HG02981 (cell line): Measurements from ENCODE around the gene NEK1.

Source experiments
- ATAC-seq: cut with Tn5 transposase; IDR thresholded peaks from one replicate; pipeline ENCODE4 v1.9.1; 2021; ENCODE audit warnings: mild to moderate bottlenecking, moderate library complexity; ENCODE audit not compliant: unreplicated experiment

Gene NEK1

DNA sequence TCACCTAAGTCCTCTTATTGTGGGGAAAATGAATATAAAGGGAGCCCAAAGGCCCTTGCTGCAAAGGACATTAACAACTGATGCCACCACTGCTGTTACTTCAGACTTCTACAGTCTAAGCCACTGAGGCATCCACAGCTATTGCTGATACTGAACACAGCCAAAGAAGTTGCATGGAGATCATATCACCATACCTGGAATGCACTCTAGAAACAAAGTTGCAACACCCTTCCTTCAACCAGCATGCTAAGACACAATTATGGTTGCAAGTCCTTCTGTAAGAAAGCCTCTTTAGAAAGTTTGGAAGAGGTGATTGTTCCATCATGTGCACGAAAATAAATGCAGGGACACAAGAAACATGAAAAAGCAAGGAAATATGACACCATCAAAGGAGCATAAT is 236.0 kb downstream of the NEK1 start:
- ATAC-seq = no peak

DNA sequence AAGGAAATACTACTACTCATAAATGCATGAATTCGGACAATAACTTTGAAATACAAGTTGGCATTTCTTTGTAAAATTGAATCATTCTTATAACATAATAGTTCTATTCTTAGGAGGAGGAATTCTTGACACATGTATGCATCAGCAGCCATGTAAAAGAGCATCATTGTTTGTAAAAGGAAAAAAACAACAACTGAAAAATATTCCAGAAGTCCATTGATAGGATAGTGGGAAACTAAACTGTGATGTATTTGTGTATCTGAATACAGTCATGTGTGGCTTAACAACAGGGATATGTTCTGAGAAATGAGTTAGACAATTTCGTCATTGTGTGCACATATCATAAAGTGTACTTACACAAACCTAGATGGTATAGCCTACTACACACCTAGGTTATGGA is 239.6 kb downstream of the NEK1 start:
- no peak for ATAC-seq

GRCh38 chr4:169369634-169370033 is 242.7 kb downstream of the NEK1 start:
- ATAC-seq = no peak

- ATAC-seq = no peak
These were observed 244.6 kb downstream of the NEK1 start for GRCh38 chr4:169367826-169368225.

DNA sequence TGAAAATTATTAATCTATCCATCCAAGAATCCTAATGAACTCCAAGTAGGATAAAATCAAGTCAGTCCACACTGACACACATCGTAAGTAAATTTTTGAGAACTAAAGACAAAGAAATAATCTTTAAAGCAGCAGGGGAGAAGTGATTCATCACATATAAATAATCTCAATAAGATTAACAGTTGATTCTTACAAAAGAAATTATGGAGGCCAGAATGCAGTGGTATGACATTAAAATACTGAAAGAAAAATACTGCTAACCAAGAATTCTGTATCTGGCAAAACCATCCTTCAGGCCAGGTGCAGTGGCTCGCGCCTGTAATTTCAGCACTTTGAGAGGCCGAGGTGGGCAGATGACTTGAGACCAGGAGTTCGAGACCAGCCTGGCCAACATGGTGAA is 245.6 kb downstream of the NEK1 start:
- ATAC-seq = no peak

DNA sequence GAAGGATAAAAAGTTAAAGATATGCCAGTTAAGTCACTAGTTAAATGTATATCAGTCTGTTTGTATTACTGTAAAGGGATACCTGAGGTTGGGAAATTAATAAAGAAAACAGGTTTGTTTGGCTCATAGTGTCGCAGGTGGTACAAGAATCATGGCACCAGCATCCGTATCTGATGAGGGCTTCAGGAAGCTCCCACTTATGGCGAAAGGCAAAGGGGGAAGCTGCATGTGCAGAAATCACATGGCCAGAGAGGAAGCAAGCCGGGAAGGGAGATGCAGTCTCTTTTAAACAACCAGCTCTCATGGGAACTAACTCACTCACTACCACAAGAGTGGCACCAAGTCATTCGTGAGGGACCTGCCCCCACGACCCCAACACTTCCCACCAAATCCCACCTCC is 249.8 kb downstream of the NEK1 start:
- ATAC-seq = no peak

DNA sequence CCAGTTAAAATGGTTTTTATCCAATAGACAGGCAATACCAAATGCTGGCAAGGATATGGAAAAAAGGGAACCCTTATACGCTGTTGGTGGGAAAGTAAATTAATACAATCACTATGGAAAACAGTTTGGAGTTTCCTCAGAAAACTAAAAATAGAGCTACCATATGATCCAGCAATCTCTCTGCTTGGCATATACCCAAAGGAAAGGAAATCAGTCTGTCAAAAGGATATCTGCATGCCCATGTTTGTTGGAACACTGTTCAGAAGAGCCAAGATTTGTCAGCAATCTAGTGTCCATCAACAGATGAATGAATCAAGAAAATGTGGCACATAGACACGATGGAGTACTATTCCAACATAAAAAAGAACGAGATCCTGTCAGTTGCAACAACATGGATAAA is 250.6 kb downstream of the NEK1 start:
- no peak for ATAC-seq

GRCh38 chr4:169359961-169360360 is 252.4 kb downstream of the NEK1 start:
- ATAC-seq = no peak

DNA sequence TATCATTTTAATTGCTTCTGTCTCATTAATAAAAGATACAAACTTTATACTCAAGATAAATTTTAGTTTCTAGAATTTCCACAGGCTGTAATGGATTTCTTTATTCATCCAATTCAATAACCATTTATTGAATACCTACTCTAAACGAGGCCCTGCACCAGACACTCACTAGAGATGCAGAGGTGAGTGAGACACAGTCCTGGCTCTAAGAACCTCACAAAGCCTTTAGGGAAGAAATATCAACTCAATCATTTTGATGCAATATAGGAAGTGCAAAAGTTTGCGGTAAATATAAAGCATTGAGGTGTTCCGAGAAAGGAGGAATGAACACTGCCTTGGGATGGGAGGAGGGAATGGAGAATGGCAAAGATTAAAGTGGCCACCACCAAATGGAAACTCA is 260.0 kb downstream of the NEK1 start:
- ATAC-seq = no peak

DNA sequence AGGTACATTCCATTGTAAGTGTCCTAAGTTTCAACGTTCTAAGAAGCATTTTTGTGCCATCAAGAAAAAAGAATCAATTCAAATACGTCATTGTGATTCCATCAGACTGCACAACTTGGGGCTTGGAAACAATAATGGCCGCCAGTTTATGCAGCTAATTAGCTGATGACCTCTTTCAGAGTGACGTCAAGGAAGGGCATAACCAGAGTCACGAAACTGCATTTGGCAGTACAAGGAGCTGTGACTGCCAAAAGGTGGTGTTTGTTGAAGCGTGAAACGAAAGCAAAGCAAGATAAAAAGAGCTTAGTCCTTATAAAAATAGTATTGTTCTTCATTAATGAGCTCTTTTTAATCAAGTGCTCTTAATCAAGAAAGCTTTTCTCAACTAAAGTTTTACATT is 260.5 kb downstream of the NEK1 start:
- no peak for ATAC-seq

- ATAC-seq = no peak
These were observed 263.8 kb downstream of the NEK1 start for GRCh38 chr4:169348541-169348940.

- no peak for ATAC-seq
These were observed 265.5 kb downstream of the NEK1 start for GRCh38 chr4:169346840-169347239.

GRCh38 chr4:169345316-169345721 is 267.1 kb downstream of the NEK1 start:
- no peak for ATAC-seq
